Measurements from ENCODE around the gene HMSD.

DNA sequence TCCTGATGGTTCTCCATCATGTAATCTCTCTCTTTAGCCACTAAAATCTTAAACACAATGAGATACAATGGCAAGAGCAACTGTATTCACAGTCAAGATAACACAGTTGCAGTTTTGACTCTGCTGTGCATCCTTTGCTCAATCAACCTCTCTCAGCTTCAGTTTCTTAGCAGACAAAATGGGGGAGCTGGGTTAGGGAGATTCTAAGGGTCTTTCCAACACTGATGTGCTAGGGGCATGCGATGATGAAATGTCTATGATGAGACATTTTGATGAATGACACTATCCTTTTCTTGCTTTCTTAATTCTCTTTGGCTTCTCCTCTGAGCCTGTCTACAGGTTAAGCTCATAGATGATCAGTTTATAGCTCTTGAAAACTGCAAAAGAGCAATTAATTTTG is 40.2 kb upstream of the HMSD start:
- TF ChIP-seq, protein P1, sequence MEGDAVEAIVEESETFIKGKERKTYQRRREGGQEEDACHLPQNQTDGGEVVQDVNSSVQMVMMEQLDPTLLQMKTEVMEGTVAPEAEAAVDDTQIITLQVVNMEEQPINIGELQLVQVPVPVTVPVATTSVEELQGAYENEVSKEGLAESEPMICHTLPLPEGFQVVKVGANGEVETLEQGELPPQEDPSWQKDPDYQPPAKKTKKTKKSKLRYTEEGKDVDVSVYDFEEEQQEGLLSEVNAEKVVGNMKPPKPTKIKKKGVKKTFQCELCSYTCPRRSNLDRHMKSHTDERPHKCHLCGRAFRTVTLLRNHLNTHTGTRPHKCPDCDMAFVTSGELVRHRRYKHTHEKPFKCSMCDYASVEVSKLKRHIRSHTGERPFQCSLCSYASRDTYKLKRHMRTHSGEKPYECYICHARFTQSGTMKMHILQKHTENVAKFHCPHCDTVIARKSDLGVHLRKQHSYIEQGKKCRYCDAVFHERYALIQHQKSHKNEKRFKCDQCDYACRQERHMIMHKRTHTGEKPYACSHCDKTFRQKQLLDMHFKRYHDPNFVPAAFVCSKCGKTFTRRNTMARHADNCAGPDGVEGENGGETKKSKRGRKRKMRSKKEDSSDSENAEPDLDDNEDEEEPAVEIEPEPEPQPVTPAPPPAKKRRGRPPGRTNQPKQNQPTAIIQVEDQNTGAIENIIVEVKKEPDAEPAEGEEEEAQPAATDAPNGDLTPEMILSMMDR (IDR thresholded peaks at IDR 0.05) = no peak
- TF ChIP-seq ZNF121 (CRISPR knock-in tag; IDR thresholded peaks at IDR 0.05) (no peak), KAT7 (CRISPR knock-in tag; IDR thresholded peaks at IDR 0.05; ENCODE audit: borderline replicate concordance) (no peak), ATF1 (CRISPR knock-in tag; IDR thresholded peaks at IDR 0.05) (no peak), ZNF263 (CRISPR knock-in tag; IDR thresholded peaks at IDR 0.05; ENCODE audit: low read depth) (no peak), ZNF232 (CRISPR knock-in tag; IDR thresholded peaks at IDR 0.05) (no peak), TCF7 (CRISPR knock-in tag; IDR thresholded peaks at IDR 0.05; ENCODE audit: low read depth) (no peak), CREB1 (CRISPR knock-in tag; IDR thresholded peaks at IDR 0.05) (no peak)
- TF ChIP-seq, protein P2, sequence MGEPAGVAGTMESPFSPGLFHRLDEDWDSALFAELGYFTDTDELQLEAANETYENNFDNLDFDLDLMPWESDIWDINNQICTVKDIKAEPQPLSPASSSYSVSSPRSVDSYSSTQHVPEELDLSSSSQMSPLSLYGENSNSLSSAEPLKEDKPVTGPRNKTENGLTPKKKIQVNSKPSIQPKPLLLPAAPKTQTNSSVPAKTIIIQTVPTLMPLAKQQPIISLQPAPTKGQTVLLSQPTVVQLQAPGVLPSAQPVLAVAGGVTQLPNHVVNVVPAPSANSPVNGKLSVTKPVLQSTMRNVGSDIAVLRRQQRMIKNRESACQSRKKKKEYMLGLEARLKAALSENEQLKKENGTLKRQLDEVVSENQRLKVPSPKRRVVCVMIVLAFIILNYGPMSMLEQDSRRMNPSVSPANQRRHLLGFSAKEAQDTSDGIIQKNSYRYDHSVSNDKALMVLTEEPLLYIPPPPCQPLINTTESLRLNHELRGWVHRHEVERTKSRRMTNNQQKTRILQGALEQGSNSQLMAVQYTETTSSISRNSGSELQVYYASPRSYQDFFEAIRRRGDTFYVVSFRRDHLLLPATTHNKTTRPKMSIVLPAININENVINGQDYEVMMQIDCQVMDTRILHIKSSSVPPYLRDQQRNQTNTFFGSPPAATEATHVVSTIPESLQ (CRISPR knock-in tag; IDR thresholded peaks at IDR 0.05) = no peak
- TF ChIP-seq, protein P3, sequence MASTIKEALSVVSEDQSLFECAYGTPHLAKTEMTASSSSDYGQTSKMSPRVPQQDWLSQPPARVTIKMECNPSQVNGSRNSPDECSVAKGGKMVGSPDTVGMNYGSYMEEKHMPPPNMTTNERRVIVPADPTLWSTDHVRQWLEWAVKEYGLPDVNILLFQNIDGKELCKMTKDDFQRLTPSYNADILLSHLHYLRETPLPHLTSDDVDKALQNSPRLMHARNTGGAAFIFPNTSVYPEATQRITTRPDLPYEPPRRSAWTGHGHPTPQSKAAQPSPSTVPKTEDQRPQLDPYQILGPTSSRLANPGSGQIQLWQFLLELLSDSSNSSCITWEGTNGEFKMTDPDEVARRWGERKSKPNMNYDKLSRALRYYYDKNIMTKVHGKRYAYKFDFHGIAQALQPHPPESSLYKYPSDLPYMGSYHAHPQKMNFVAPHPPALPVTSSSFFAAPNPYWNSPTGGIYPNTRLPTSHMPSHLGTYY (CRISPR knock-in tag; IDR thresholded peaks at IDR 0.05) = no peak
- TF ChIP-seq, protein P4, sequence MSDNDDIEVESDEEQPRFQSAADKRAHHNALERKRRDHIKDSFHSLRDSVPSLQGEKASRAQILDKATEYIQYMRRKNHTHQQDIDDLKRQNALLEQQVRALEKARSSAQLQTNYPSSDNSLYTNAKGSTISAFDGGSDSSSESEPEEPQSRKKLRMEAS (CRISPR knock-in tag; IDR thresholded peaks at IDR 0.05) = no peak
- TF ChIP-seq, protein P5, sequence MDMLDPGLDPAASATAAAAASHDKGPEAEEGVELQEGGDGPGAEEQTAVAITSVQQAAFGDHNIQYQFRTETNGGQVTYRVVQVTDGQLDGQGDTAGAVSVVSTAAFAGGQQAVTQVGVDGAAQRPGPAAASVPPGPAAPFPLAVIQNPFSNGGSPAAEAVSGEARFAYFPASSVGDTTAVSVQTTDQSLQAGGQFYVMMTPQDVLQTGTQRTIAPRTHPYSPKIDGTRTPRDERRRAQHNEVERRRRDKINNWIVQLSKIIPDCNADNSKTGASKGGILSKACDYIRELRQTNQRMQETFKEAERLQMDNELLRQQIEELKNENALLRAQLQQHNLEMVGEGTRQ (CRISPR knock-in tag; IDR thresholded peaks at IDR 0.05) = no peak
- TF ChIP-seq, protein P6, sequence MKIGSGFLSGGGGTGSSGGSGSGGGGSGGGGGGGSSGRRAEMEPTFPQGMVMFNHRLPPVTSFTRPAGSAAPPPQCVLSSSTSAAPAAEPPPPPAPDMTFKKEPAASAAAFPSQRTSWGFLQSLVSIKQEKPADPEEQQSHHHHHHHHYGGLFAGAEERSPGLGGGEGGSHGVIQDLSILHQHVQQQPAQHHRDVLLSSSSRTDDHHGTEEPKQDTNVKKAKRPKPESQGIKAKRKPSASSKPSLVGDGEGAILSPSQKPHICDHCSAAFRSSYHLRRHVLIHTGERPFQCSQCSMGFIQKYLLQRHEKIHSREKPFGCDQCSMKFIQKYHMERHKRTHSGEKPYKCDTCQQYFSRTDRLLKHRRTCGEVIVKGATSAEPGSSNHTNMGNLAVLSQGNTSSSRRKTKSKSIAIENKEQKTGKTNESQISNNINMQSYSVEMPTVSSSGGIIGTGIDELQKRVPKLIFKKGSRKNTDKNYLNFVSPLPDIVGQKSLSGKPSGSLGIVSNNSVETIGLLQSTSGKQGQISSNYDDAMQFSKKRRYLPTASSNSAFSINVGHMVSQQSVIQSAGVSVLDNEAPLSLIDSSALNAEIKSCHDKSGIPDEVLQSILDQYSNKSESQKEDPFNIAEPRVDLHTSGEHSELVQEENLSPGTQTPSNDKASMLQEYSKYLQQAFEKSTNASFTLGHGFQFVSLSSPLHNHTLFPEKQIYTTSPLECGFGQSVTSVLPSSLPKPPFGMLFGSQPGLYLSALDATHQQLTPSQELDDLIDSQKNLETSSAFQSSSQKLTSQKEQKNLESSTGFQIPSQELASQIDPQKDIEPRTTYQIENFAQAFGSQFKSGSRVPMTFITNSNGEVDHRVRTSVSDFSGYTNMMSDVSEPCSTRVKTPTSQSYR (CRISPR knock-in tag; IDR thresholded peaks at IDR 0.05) = no peak
- TF ChIP-seq, protein P7, sequence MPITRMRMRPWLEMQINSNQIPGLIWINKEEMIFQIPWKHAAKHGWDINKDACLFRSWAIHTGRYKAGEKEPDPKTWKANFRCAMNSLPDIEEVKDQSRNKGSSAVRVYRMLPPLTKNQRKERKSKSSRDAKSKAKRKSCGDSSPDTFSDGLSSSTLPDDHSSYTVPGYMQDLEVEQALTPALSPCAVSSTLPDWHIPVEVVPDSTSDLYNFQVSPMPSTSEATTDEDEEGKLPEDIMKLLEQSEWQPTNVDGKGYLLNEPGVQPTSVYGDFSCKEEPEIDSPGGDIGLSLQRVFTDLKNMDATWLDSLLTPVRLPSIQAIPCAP (CRISPR knock-in tag; IDR thresholded peaks at IDR 0.05) = no peak
